ENCODE measurements around the gene ARMC9. TPM values are rescaled to one million over a fixed set of nuclear protein-coding genes. Genes with fewer than 3 reads are reported as not detected.

Gene ARMC9
- total RNA-seq, 1 experiment from 2014 or later: 3.3 TPM

GRCh38 chr2:231256494-231256893 lies 58.1 kb downstream of the ARMC9 start:
- no peak overlapping the region for H3K27ac Mint-ChIP-seq (ENCODE audit: unreplicated experiment)
- H3K4me1 Mint-ChIP-seq (ENCODE audit: low read depth, unreplicated experiment): no peaks in the 10 kb centered on the region
- no peaks in the 10 kb centered on the region for H3K9me3 Mint-ChIP-seq (ENCODE audit: unreplicated experiment)
- CTCF ChIA-PET: no interaction called here
- POLR2A ChIA-PET: no interaction called here
- no TSS peak for BruUV-seq (replicated peaks)
- intact Hi-C loops (cut with micrococcal nuclease; ENCODE audit: unreplicated experiment): no loop called here
- no peak for TF ChIP-seq CTCF (IDR thresholded peaks at IDR 0.05; ENCODE audit: insufficient read depth in 1 of 2, low read depth in 1 of 2, low read length in 1 of 2, severe bottlenecking in 1 of 2, unreplicated experiment in 1 of 2)
- DNase-seq: no peak
- no peaks in the 10 kb centered on the region for H3K27me3 ChIP-seq (replicated peaks; ENCODE audit: control insufficient read depth, insufficient read depth, low read length)
- H3K36me3 Mint-ChIP-seq (ENCODE audit: insufficient read depth, unreplicated experiment): peaks cover 6% of the 10 kb centered on the region
- H3K4me3 ChIP-seq (ENCODE audit: low read depth, low read length): no peak overlapping the region
- H3K27me3 Mint-ChIP-seq (ENCODE audit: insufficient read depth, unreplicated experiment): no peaks in the 10 kb centered on the region
- H3K36me3 ChIP-seq (ENCODE audit: control insufficient read depth, insufficient read depth, low read length): no peaks in the 10 kb centered on the region
- H3K9me3 ChIP-seq: no peaks in the 10 kb centered on the region
- H3K4me3 Mint-ChIP-seq (ENCODE audit: unreplicated experiment): no peak overlapping the region
- H3K4me1 ChIP-seq: no peaks in the 10 kb centered on the region

DNA sequence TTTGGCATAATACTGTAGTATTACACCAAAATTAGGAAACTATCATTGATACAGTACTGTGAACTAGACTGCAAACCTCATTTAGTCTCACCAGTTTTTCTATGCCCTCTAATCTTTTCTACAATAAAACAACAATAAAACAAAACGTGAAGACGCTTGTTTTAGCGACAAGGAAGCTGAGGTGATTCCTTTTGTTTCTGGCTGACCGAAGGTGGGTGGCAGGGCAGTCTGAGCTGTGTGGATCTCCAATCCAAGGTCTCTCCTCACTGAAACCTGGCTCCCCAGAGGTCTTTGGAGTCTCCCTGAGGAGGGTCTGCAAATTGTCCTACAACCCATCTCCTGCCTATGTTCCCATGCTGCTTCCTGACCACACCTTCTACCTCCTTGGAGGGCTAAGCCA lies 59.3 kb downstream of the ARMC9 start:
- H3K4me1 ChIP-seq: no peaks in the 10 kb centered on the region
- ChIA-PET POLR2A (no interaction called here), CTCF (no interaction called here)
- no peaks in the 10 kb centered on the region for H3K9me3 ChIP-seq
- Mint-ChIP-seq H3K27me3 (ENCODE audit: insufficient read depth, unreplicated experiment) (no peaks in the 10 kb centered on the region), H3K27ac (ENCODE audit: unreplicated experiment) (no peak overlapping the region), H3K4me3 (ENCODE audit: unreplicated experiment) (no peak overlapping the region), H3K9me3 (ENCODE audit: unreplicated experiment) (no peaks in the 10 kb centered on the region), H3K36me3 (ENCODE audit: insufficient read depth, unreplicated experiment) (peaks cover 6% of the 10 kb centered on the region), H3K4me1 (ENCODE audit: low read depth, unreplicated experiment) (no peaks in the 10 kb centered on the region)
- no peak for DNase-seq
- H3K36me3 ChIP-seq (ENCODE audit: control insufficient read depth, insufficient read depth, low read length): no peaks in the 10 kb centered on the region
- no peak overlapping the region for H3K4me3 ChIP-seq (ENCODE audit: low read depth, low read length)
- no TSS peak for BruUV-seq (replicated peaks)
- H3K27me3 ChIP-seq (replicated peaks; ENCODE audit: control insufficient read depth, insufficient read depth, low read length): no peaks in the 10 kb centered on the region
- intact Hi-C loops (cut with micrococcal nuclease; ENCODE audit: unreplicated experiment): no loop called here
- no peak for TF ChIP-seq CTCF (IDR thresholded peaks at IDR 0.05; ENCODE audit: insufficient read depth in 1 of 2, low read depth in 1 of 2, low read length in 1 of 2, severe bottlenecking in 1 of 2, unreplicated experiment in 1 of 2)

- no peaks in the 10 kb centered on the region for H3K36me3 ChIP-seq (ENCODE audit: control insufficient read depth, insufficient read depth, low read length)
- no peak overlapping the region for H3K4me3 ChIP-seq (ENCODE audit: low read depth, low read length)
- TF ChIP-seq CTCF (IDR thresholded peaks at IDR 0.05; ENCODE audit: insufficient read depth in 1 of 2, low read depth in 1 of 2, low read length in 1 of 2, severe bottlenecking in 1 of 2, unreplicated experiment in 1 of 2): no peak
- no TSS peak for BruUV-seq (replicated peaks)
- H3K27ac Mint-ChIP-seq (ENCODE audit: unreplicated experiment): no peak overlapping the region
- H3K4me1 ChIP-seq: no peaks in the 10 kb centered on the region
- ChIA-PET POLR2A (no interaction called here), CTCF (no interaction called here)
- no peaks in the 10 kb centered on the region for H3K4me1 Mint-ChIP-seq (ENCODE audit: low read depth, unreplicated experiment)
- intact Hi-C loops (cut with micrococcal nuclease; ENCODE audit: unreplicated experiment): no loop called here
- H3K27me3 ChIP-seq (replicated peaks; ENCODE audit: control insufficient read depth, insufficient read depth, low read length): no peaks in the 10 kb centered on the region
- no peak overlapping the region for H3K4me3 Mint-ChIP-seq (ENCODE audit: unreplicated experiment)
- DNase-seq: peak in 1 of 2 experiments; percentile 2
- no peaks in the 10 kb centered on the region for H3K27me3 Mint-ChIP-seq (ENCODE audit: insufficient read depth, unreplicated experiment)
- H3K9me3 ChIP-seq: no peaks in the 10 kb centered on the region
- peaks cover 6% of the 10 kb centered on the region for H3K36me3 Mint-ChIP-seq (ENCODE audit: insufficient read depth, unreplicated experiment)
- H3K9me3 Mint-ChIP-seq (ENCODE audit: unreplicated experiment): no peaks in the 10 kb centered on the region
Measured at GRCh38 chr2:231258701-231259100, 60.3 kb downstream of the ARMC9 start.
